ENCODE measurements around the gene SPC24. TPM values are rescaled to one million over a fixed set of nuclear protein-coding genes. Genes with fewer than 3 reads are reported as not detected.
"Not testable (repeated sequence)": the region's sequence is repeated elsewhere in the genome, so short reads cannot be mapped to it uniquely, and the experiment has no call there.

The SPC24 gene
- total RNA-seq, 2 experiments from 2014 or later = 60.5 to 70.9 TPM

- DNase-seq (no peak), ATAC-seq (no peak)
- TF ChIP-seq CTCF (IDR thresholded peaks at IDR 0.05) = no peak
- CTCF ChIA-PET = interaction anchor here (1.3 kb wide), 1 partner anchor 62 kb away, joined by 4 read pairs; no protein-coding TSS in a partner anchor
- H3K4me3 Mint-ChIP-seq = no peak overlapping the region
- peaks cover 19% of the 10 kb centered on the region for H3K36me3 Mint-ChIP-seq (ENCODE audit: low read depth)
- intact Hi-C loops (cut with micrococcal nuclease) = no loop called here
- no peaks in the 10 kb centered on the region for H3K27me3 Mint-ChIP-seq
- peaks cover 15% of the 10 kb centered on the region for H3K4me1 Mint-ChIP-seq (ENCODE audit: low read depth)
- H3K27ac Mint-ChIP-seq = no peak overlapping the region
- POLR2A ChIA-PET = interaction anchor here (0.6 to 1.4 kb wide), 2 partner anchors 10 to 12 kb away, joined by 3 read pairs; no protein-coding TSS in a partner anchor
- no peaks in the 10 kb centered on the region for H3K9me3 Mint-ChIP-seq
Observed at GRCh38 chr19:11142528-11143171, 12.9 kb downstream of the SPC24 start.

GRCh38 chr19:11141937-11142527 is 13.6 kb downstream of the SPC24 start:
- ChIA-PET POLR2A (interaction anchor here (1.4 kb wide), 1 partner anchor 11 kb away, joined by 3 read pairs; no protein-coding TSS in a partner anchor), CTCF (no interaction called here)
- Mint-ChIP-seq H3K27me3 (no peaks in the 10 kb centered on the region), H3K9me3 (no peaks in the 10 kb centered on the region), H3K36me3 (ENCODE audit: low read depth) (peaks cover 17% of the 10 kb centered on the region), H3K4me3 (no peak overlapping the region), H3K4me1 (ENCODE audit: low read depth) (peaks cover 16% of the 10 kb centered on the region), H3K27ac (no peak overlapping the region)
- ATAC-seq = no peak
- intact Hi-C loops (cut with micrococcal nuclease) = no loop called here
- no peak for TF ChIP-seq CTCF (IDR thresholded peaks at IDR 0.05)
- no peak for DNase-seq

GRCh38 chr19:11140896-11141295 is 14.7 kb downstream of the SPC24 start:
- H3K9me3 Mint-ChIP-seq = no peaks in the 10 kb centered on the region
- no peak for TF ChIP-seq CTCF (IDR thresholded peaks at IDR 0.05)
- peaks cover 16% of the 10 kb centered on the region for H3K4me1 Mint-ChIP-seq (ENCODE audit: low read depth)
- DNase-seq (no peak), ATAC-seq (no peak)
- H3K27me3 Mint-ChIP-seq = no peaks in the 10 kb centered on the region
- intact Hi-C loops (cut with micrococcal nuclease) = no loop called here
- peaks cover 9% of the 10 kb centered on the region for H3K36me3 Mint-ChIP-seq (ENCODE audit: low read depth)
- POLR2A ChIA-PET = interaction anchor here (0.6 to 1.4 kb wide), 3 partner anchors 11 to 16 kb away, joined by 3 read pairs; no protein-coding TSS in a partner anchor
- no peak overlapping the region for H3K4me3 Mint-ChIP-seq
- H3K27ac Mint-ChIP-seq = no peak overlapping the region
- CTCF ChIA-PET = no interaction called here

GRCh38 chr19:11140023-11140538 is 15.5 kb downstream of the SPC24 start:
- CTCF ChIA-PET, H3K9me3 Mint-ChIP-seq: not testable (repeated sequence)
- POLR2A ChIA-PET = interaction anchor here (0.6 to 1.6 kb wide), 3 partner anchors 10 to 17 kb away, joined by 3 to 5 read pairs (median 3); partner anchors contain the start of gene SPC24

GRCh38 chr19:11138601-11139300 is 16.8 kb downstream of the SPC24 start:
- Mint-ChIP-seq H3K27ac (no peak overlapping the region), H3K4me1 (ENCODE audit: low read depth) (peaks cover 16% of the 10 kb centered on the region), H3K36me3 (ENCODE audit: low read depth) (peaks cover 3% of the 10 kb centered on the region), H3K4me3 (no peak overlapping the region), H3K27me3 (no peaks in the 10 kb centered on the region), H3K9me3 (no peaks in the 10 kb centered on the region)
- no peak for TF ChIP-seq CTCF (IDR thresholded peaks at IDR 0.05)
- intact Hi-C loops (cut with micrococcal nuclease) = loop anchor here (5.0 kb wide), 1 partner anchor 64 kb away; no protein-coding TSS in a partner anchor
- ATAC-seq (no peak), DNase-seq (no peak)
- CTCF ChIA-PET = interaction anchor here (0.7 to 2.0 kb wide), 5 partner anchors 13 to 66 kb away, joined by 3 to 11 read pairs (median 4); no protein-coding TSS in a partner anchor
- POLR2A ChIA-PET = interaction anchor here (1.0 to 1.6 kb wide), 4 partner anchors 12 to 65 kb away, joined by 3 to 5 read pairs (median 4); partner anchors contain the start of gene SPC24

More at GRCh38 chr19:11140023-11140538, 15.5 kb downstream of the SPC24 start:
- H3K27ac Mint-ChIP-seq; DNase-seq; ATAC-seq; H3K36me3 Mint-ChIP-seq (ENCODE audit: low read depth); H3K27me3 Mint-ChIP-seq; H3K4me3 Mint-ChIP-seq; intact Hi-C loops (cut with micrococcal nuclease): not testable (repeated sequence)
- peaks cover 16% of the 10 kb centered on the region for H3K4me1 Mint-ChIP-seq (ENCODE audit: low read depth)

Measured in activated CD8-positive, alpha-beta T cell treated with anti-CD3 and anti-CD28 coated beads for 36 hours (primary cell).